HEK293 (cell line): ENCODE data around the gene EBF3.
A peak's percentile ranks its signal among the peaks of the same experiment; 100 is the strongest.

Experiments
- CTCF ChIA-PET: fragments of 350-600 bp; formaldehyde crosslinking; extraction: SDS; loops from one replicate; lab custom pipeline; 2021; ENCODE audit warnings: antibody characterized with exemption; lab: Yijun Ruan, JAX
- POLR2A ChIA-PET: fragments of 300-600 bp; formaldehyde crosslinking; extraction: SDS; loops from one replicate; lab custom pipeline; 2020; ENCODE audit warnings: antibody characterized with exemption, inconsistent platforms; lab: Yijun Ruan, JAX
- H3K27ac ChIP-seq: fragments of 200-500 bp; sonication (Bioruptor generic); 2 replicates; pipeline ENCODE4 v1.5.1; 2014; ENCODE audit warnings: low read depth, low read length, control low read depth, inconsistent platforms; ENCODE audit errors: extremely low read depth
- H3K36me3 ChIP-seq, 2 experiments: fragments of 200-500 bp in 1 of 2; sonication (Bioruptor generic) in 1 of 2; 1 replicate in 1 of 2; 2 replicates in 1 of 2; pipeline ENCODE4 v1.5.1; 2014 to 2017; ENCODE audit warnings: inconsistent platforms in 2 of 2, low read length in 2 of 2; ENCODE audit not compliant: control insufficient read depth in 2 of 2, insufficient read depth in 1 of 2
- H3K4me1 ChIP-seq: fragments of 200-500 bp; sonication (Bioruptor generic); 2 replicates; pipeline ENCODE4 v1.5.1; 2014; ENCODE audit warnings: mild to moderate bottlenecking, low read length, inconsistent platforms; ENCODE audit not compliant: control insufficient read depth, insufficient read depth
- H3K4me3 ChIP-seq: 2 replicates; pipeline ENCODE4 v1.5.1; 2011; ENCODE audit warnings: low read depth, mild to moderate bottlenecking, control low read depth, low read length, moderate library complexity
- H3K9me3 ChIP-seq: fragments of 200-500 bp; sonication (Bioruptor generic); 2 replicates; pipeline ENCODE4 v1.5.1; 2014; ENCODE audit warnings: low read depth, low read length, inconsistent platforms; ENCODE audit not compliant: control insufficient read depth, insufficient read depth
- GFI1B ChIP-seq: fragments of 450-650 bp; formaldehyde crosslinking; IDR thresholded peaks from 2 replicates; pipeline ENCODE4 v1.5.1; 2016; ENCODE audit warnings: missing biosample characterization, missing genetic modification characterization
- GLI2 ChIP-seq: fragments of 450-650 bp; formaldehyde crosslinking; IDR thresholded peaks from 2 replicates; pipeline ENCODE4; 2017; ENCODE audit warnings: missing biosample characterization, missing genetic modification characterization, low read depth, borderline replicate concordance
- GLIS2 ChIP-seq: fragments of 450-650 bp; formaldehyde crosslinking; IDR thresholded peaks from 2 replicates; pipeline ENCODE4 v1.5.1; 2016; ENCODE audit warnings: missing biosample characterization, missing genetic modification characterization
- REPIN1 ChIP-seq: fragments of 450-650 bp; formaldehyde crosslinking; IDR thresholded peaks from 2 replicates; pipeline ENCODE4 v1.5.1; 2017; ENCODE audit warnings: missing biosample characterization, missing genetic modification characterization, low read depth
- ZNF146 ChIP-seq: fragments of 450-650 bp; formaldehyde crosslinking; IDR thresholded peaks from 2 replicates; pipeline ENCODE4 v1.5.1; 2016; ENCODE audit warnings: missing biosample characterization, missing genetic modification characterization
- ZNF248 ChIP-seq: fragments of 450-650 bp; formaldehyde crosslinking; IDR thresholded peaks from 2 replicates; pipeline ENCODE4 v1.5.1; 2017; ENCODE audit warnings: missing biosample characterization, missing genetic modification characterization
- ZNF311 ChIP-seq: fragments of 450-650 bp; formaldehyde crosslinking; IDR thresholded peaks from 2 replicates; pipeline ENCODE4 v1.5.1; 2017; ENCODE audit warnings: missing biosample characterization, missing genetic modification characterization, borderline replicate concordance
- ZNF404 ChIP-seq: fragments of 450-650 bp; formaldehyde crosslinking; IDR thresholded peaks from 2 replicates; pipeline ENCODE4 v1.5.1; 2017; ENCODE audit warnings: missing biosample characterization, missing genetic modification characterization
- ZNF514 ChIP-seq: fragments of 450-650 bp; formaldehyde crosslinking; IDR thresholded peaks from 2 replicates; pipeline ENCODE4 v1.5.1; 2016; ENCODE audit warnings: missing biosample characterization, missing genetic modification characterization
- ZNF596 ChIP-seq: fragments of 450-650 bp; IDR thresholded peaks from 2 replicates; pipeline ENCODE4 v1.5.0; 2018; ENCODE audit warnings: missing biosample characterization, mild to moderate bottlenecking, missing genetic modification characterization, moderate library complexity
- ZNF664 ChIP-seq: fragments of 450-650 bp; formaldehyde crosslinking; IDR thresholded peaks from 2 replicates; pipeline ENCODE4 v1.5.1; 2016; ENCODE audit warnings: missing biosample characterization, missing genetic modification characterization
- ZNF692 ChIP-seq: fragments of 450-650 bp; formaldehyde crosslinking; IDR thresholded peaks from 2 replicates; pipeline ENCODE4 v1.5.1; 2016; ENCODE audit warnings: missing biosample characterization, missing genetic modification characterization
- ZNF792 ChIP-seq: fragments of 450-650 bp; formaldehyde crosslinking; IDR thresholded peaks from 2 replicates; pipeline ENCODE4 v1.5.1; 2016; ENCODE audit warnings: missing biosample characterization, missing genetic modification characterization
- ZNF837 ChIP-seq: fragments of 450-650 bp; formaldehyde crosslinking; IDR thresholded peaks from 2 replicates; pipeline ENCODE4 v1.5.1; 2016; ENCODE audit warnings: missing biosample characterization, missing genetic modification characterization
- ZSCAN23 ChIP-seq: fragments of 450-650 bp; formaldehyde crosslinking; IDR thresholded peaks from 2 replicates; pipeline ENCODE4 v1.5.1; 2016; ENCODE audit warnings: missing biosample characterization, missing genetic modification characterization
- TF ChIP-seq, protein P1 (sequence below): fragments of 450-650 bp; formaldehyde crosslinking; IDR thresholded peaks from 2 replicates; pipeline ENCODE4 v1.5.1; 2016; ENCODE audit warnings: missing biosample characterization, missing genetic modification characterization
- TF ChIP-seq, protein P2 (sequence below): fragments of 450-650 bp; formaldehyde crosslinking; IDR thresholded peaks from 2 replicates; pipeline ENCODE4 v1.5.1; 2016; ENCODE audit warnings: missing biosample characterization, missing genetic modification characterization

The EBF3 gene

DNA sequence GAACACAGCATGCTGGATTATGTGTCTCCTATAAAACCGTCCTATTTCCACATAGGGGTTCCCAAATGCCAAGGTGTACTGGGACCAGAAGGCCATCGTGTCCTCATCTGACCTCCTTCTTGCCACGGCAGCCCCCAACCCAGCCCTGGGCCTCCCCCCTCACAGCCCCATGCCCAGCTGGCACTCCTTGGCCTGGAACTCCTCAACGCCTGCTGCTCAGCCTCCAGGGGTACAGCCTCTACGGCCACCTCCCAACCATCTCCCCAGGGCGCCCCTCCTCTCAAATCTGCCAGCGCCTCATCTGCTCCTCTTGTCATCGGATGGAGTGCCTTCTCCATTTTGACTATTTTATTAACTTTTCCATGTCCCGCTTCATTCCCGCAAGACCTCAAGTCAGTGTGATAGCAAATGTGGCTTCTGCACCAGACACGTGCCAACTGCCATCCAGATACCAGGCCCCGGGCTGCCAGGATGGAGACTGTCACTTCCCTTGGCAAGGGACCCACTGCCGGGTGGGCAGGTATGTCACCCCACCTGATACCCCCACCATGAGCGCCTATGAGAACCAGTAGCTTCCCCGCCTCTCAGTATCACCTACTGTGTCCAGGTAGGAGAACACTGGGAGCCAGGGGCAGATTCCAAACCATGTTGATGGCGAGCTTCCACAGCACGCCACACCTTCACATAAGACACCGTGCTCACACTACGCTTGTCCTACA is 106.7 kb downstream of the EBF3 start (continued):
- TF ChIP-seq, protein P1, sequence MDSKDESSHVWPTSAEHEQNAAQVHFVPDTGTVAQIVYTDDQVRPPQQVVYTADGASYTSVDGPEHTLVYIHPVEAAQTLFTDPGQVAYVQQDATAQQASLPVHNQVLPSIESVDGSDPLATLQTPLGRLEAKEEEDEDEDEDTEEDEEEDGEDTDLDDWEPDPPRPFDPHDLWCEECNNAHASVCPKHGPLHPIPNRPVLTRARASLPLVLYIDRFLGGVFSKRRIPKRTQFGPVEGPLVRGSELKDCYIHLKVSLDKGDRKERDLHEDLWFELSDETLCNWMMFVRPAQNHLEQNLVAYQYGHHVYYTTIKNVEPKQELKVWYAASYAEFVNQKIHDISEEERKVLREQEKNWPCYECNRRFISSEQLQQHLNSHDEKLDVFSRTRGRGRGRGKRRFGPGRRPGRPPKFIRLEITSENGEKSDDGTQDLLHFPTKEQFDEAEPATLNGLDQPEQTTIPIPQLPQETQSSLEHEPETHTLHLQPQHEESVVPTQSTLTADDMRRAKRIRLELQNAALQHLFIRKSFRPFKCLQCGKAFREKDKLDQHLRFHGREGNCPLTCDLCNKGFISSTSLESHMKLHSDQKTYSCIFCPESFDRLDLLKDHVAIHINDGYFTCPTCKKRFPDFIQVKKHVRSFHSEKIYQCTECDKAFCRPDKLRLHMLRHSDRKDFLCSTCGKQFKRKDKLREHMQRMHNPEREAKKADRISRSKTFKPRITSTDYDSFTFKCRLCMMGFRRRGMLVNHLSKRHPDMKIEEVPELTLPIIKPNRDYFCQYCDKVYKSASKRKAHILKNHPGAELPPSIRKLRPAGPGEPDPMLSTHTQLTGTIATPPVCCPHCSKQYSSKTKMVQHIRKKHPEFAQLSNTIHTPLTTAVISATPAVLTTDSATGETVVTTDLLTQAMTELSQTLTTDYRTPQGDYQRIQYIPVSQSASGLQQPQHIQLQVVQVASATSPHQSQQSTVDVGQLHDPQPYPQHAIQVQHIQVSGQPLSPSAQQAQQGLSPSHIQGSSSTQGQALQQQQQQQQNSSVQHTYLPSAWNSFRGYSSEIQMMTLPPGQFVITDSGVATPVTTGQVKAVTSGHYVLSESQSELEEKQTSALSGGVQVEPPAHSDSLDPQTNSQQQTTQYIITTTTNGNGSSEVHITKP (tag by site-specific recombination) = no peak

DNA sequence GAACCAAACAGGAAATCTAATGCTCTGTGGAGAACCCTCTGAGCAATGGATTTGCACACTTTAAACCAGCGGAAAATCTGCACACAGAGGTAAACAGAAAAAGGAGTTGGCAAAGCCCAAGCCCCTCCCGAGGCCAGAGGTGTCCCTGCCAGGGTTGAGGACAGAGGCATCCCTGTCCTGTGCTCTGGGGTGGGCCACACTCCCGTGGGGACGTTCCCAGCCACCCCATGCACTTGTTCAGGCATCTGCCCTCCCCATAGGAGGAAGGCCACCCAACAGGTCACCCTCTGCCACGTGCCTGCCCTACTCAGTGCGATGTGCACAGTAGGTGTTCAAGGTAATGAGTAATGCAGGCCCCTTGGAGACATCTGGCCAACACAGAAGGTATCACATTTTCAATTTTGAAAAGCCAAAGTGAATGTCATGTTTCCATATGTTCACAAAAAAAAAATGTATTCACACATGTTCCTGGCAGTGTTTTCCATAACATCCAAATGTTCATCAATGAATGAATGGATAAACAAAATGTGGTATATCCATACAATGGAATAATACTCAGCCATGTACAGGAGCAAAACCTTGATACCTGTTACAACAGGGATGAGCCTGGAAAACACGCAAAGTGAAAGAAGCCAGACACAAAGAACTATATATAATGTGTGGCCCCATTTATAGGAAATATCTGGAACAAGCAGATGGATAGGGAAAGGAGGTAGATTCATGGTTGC is 108.1 kb downstream of the EBF3 start:
- peaks cover 0 to 23% of the 10 kb centered on the region in 2 experiments; a peak in 1 of 3 replicates for H3K36me3 ChIP-seq
- no peak overlapping the region for H3K27ac ChIP-seq
- ChIA-PET POLR2A (no interaction called here), CTCF (no interaction called here)
- no peaks in the 10 kb centered on the region for H3K9me3 ChIP-seq
- no peaks in the 10 kb centered on the region for H3K4me1 ChIP-seq
- TF ChIP-seq ZNF404 (tag by site-specific recombination) (no peak), ZNF146 (tag by site-specific recombination) (peak; percentile 45; the same call in 1 of the 2 replicates)
- no peak overlapping the region for H3K4me3 ChIP-seq

- Histone ChIP-seq H3K36me3 (peaks cover 0 to 20% of the 10 kb centered on the region in 2 experiments; a peak in 1 of 3 replicates), H3K4me1 (no peaks in the 10 kb centered on the region), H3K27ac (no peak overlapping the region), H3K9me3 (no peaks in the 10 kb centered on the region), H3K4me3 (no peak overlapping the region)
- no peak for TF ChIP-seq GLIS2 (tag by site-specific recombination)
- no peak for TF ChIP-seq GLI2 (tag by site-specific recombination)
- CTCF ChIA-PET = interaction anchor here (0.6 to 0.7 kb wide), 2 partner anchors 21 to 204 kb away, joined by 3 read pairs; no protein-coding TSS in a partner anchor
- POLR2A ChIA-PET = no interaction called here
These were observed 109.0 kb downstream of the EBF3 start for GRCh38 chr10:129854796-129855705.

DNA sequence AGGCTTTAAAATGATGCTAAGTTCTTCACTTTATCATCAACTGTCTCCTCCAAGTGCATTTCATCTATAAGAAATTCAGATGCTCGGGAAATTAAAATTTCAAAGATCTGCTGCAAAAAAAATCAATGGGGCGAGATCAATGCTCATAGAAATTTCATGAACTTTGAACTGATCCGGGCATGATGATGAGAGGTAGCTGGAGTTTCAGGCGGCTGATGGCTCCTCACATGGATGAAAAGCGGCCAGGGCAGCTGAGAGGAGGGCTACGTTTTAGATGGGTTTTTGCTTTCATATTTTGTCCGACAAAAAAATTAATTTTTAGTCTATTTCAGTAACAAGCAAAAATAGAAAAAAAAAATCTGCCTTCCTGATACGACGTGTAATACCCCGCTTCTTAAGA is 109.9 kb downstream of the EBF3 start:
- Histone ChIP-seq H3K27ac (no peak overlapping the region), H3K4me1 (no peaks in the 10 kb centered on the region), H3K36me3 (peaks cover 0 to 14% of the 10 kb centered on the region in 2 experiments; a peak in 1 of 3 replicates), H3K9me3 (no peaks in the 10 kb centered on the region), H3K4me3 (no peak overlapping the region)
- ChIA-PET CTCF (interaction anchor here (0.7 to 0.9 kb wide), 7 partner anchors 34 to 1233 kb away, joined by 3 to 7 read pairs (median 3); no protein-coding TSS in a partner anchor), POLR2A (no interaction called here)
- TF ChIP-seq ZNF837 (tag by site-specific recombination) (no peak), ZNF792 (no peak), ZNF248 (no peak), ZNF692 (tag by site-specific recombination) (no peak), ZNF311 (no peak), REPIN1 (tag by site-specific recombination) (no peak), ZNF514 (tag by site-specific recombination) (no peak), GFI1B (no peak), ZNF596 (tag by site-specific recombination) (no peak), ZSCAN23 (tag by site-specific recombination) (no peak), ZNF664 (no peak)
- TF ChIP-seq, protein P2, sequence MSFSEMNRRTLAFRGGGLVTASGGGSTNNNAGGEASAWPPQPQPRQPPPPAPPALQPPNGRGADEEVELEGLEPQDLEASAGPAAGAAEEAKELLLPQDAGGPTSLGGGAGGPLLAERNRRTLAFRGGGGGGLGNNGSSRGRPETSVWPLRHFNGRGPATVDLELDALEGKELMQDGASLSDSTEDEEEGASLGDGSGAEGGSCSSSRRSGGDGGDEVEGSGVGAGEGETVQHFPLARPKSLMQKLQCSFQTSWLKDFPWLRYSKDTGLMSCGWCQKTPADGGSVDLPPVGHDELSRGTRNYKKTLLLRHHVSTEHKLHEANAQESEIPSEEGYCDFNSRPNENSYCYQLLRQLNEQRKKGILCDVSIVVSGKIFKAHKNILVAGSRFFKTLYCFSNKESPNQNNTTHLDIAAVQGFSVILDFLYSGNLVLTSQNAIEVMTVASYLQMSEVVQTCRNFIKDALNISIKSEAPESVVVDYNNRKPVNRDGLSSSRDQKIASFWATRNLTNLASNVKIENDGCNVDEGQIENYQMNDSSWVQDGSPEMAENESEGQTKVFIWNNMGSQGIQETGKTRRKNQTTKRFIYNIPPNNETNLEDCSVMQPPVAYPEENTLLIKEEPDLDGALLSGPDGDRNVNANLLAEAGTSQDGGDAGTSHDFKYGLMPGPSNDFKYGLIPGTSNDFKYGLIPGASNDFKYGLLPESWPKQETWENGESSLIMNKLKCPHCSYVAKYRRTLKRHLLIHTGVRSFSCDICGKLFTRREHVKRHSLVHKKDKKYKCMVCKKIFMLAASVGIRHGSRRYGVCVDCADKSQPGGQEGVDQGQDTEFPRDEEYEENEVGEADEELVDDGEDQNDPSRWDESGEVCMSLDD (tag by site-specific recombination) = no peak
